Measurements from ENCODE around the gene EFNA5.

DNA sequence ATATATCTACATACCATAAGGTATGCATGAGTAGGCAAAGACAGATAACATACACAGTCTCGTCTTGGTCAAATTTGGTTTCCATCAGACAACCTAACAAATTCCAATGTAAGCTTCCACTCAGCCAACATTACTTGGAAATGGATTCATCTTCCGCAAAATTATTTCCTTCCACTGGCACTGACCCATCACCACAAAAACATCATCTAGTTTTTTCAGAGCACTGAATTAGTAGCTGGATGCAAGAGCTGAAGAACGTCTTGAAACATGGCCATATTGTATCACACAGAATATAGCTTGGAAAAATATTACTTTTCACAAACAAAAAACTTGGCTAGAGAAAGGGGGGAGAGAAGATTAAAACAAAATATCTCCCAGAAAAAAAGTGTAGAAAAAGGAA is 73.5 kb downstream of the EFNA5 start:
- no peak for TF ChIP-seq CTCF (IDR thresholded peaks at IDR 0.05)
- no peak for TF ChIP-seq POLR2A (IDR thresholded peaks at IDR 0.05)
- TF ChIP-seq POLR2AphosphoS5 (IDR thresholded peaks at IDR 0.05) = no peak
- no peak for TF ChIP-seq EP300 (IDR thresholded peaks at IDR 0.05)

Data from suprapubic skin (tissue), 4 donors.